Tibial nerve (tissue), 3 donors: Measurements from ENCODE around the gene HADHA.

ENCODE experiments used
- CTCF ChIP-seq, 5 experiments: fragments of 200-600 bp in 3 of 5; fragments of 450-650 bp in 2 of 5; sonication (generic) in 3 of 5; IDR thresholded peaks; one replicate each; pipeline ENCODE4 v1.5.1; 2016 to 2019; ENCODE audit warnings: antibody characterized with exemption in 5 of 5, mild to moderate bottlenecking in 3 of 5, moderate library complexity in 2 of 5
- POLR2A ChIP-seq, 2 donors: fragments of 450-650 bp; IDR thresholded peaks; one replicate each; pipeline ENCODE4 v1.6.1; 2017; ENCODE audit warnings: antibody characterized with exemption in 2 of 2, mild to moderate bottlenecking in 2 of 2, moderate library complexity in 2 of 2

DNA sequence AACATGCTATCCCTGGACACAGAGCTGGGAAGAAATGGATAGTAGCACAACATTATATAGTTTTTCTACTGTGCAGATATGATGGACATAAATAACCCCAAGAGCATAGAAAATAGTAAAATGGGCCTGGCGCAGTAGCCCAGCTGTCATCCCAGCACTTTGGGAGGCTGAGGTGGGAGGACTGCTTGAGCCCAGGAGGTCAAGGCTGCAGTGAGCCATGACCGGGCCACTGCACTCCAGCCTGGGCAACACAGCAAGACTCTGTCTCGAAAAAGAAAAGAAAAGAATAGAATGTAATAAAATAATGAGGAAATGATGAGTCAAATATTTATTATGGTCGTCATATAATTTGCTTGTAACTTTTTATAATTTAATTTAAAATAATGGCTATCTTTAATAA is 79.0 kb downstream of the HADHA start:
- TF ChIP-seq CTCF (IDR thresholded peaks at IDR 0.05) (no peak), POLR2A (IDR thresholded peaks at IDR 0.05) (no peak)
